K562 (cell line): ENCODE data around the gene LYSMD4. TPM values are rescaled to one million over a fixed set of nuclear protein-coding genes. Genes with fewer than 3 reads are reported as not detected.
"Not testable (repeated sequence)": the region's sequence is repeated elsewhere in the genome, so short reads cannot be mapped to it uniquely, and the experiment has no call there.

Source experiments
- ATAC-seq: fragments of 200-7000 bp; cut with Tn5 transposase; 3 replicates; pipeline ENCODE4 v1.9.1; 2020; ENCODE audit warnings: moderate library complexity
- BruUV-seq: library from RNA; stranded (reverse); fragments of 400-500 nt; replicated peaks from 2 replicates; lab custom pipeline; 2021; lab: Mats Ljungman, UMichigan
- CTCF ChIA-PET: fragments of 300-600 bp; formaldehyde crosslinking; extraction: SDS; loops from one replicate; lab custom pipeline; 2021; ENCODE audit warnings: low intra/inter-chr PET ratio; lab: Yijun Ruan, JAX
- POLR2A ChIA-PET: fragments of 300-600, 350-650 bp; sonication (Branson Sonifier 250); formaldehyde crosslinking; extraction: SDS; loops from one replicate; lab custom pipeline; 2021; ENCODE audit warnings: antibody characterized with exemption, inconsistent platforms; lab: Yijun Ruan, JAX
- DNase-seq, 4 experiments: peaks; one replicate each; pipeline versions ENCODE4 v3.0.0 to v3.0.0-alpha.2; 2011 to 2018; ENCODE audit warnings: low spot score in 3 of 4, mixed read lengths in 3 of 4; ENCODE audit errors: extremely low read depth in 1 of 4
- FAIRE-seq: peaks from 2 replicates; lab custom pipeline; 2011; peaks lifted over from hg19 to GRCh38; lab: Jason Lieb, UNC
- H2AFZ ChIP-seq: 2 replicates; pipeline ENCODE4 v1.6.0; 2011; ENCODE audit warnings: low read depth, low read length, control low read depth, inconsistent platforms
- H3K27ac ChIP-seq: fragments of 200-600 bp; 3 replicates; pipeline ENCODE4 v1.8.0; 2011; ENCODE audit warnings: low read depth, mild to moderate bottlenecking, control low read depth, inconsistent platforms, low read length, moderate library complexity, mixed read lengths; ENCODE audit errors: extremely low read depth
- H3K27me3 ChIP-seq, 2 experiments: fragments of 300-600 bp in 1 of 2; 2 replicates in 1 of 2; 3 replicates in 1 of 2; pipeline versions ENCODE4 v1.6.0 to v1.8.0; 2011; ENCODE audit warnings: inconsistent platforms in 2 of 2, low read length in 2 of 2, mild to moderate bottlenecking in 1 of 2, mixed read lengths in 1 of 2, moderate library complexity in 1 of 2; ENCODE audit not compliant: control insufficient read depth in 2 of 2, insufficient read depth in 2 of 2
- H3K36me3 ChIP-seq: fragments of 300-600 bp; 3 replicates; pipeline ENCODE4 v1.8.0; 2011; ENCODE audit warnings: mild to moderate bottlenecking, low read length, inconsistent platforms; ENCODE audit not compliant: control insufficient read depth, insufficient read depth
- H3K4me1 ChIP-seq, 2 experiments: fragments of 200-600 bp in 1 of 2; replicated peaks in 1 of 2; 2 replicates in 1 of 2; 3 replicates in 1 of 2; pipeline versions ENCODE4 v1.5.1 to v1.8.0; 2011; ENCODE audit warnings: inconsistent platforms in 2 of 2, low read length in 2 of 2, mild to moderate bottlenecking in 1 of 2, mixed read lengths in 1 of 2, moderate library complexity in 1 of 2; ENCODE audit not compliant: control insufficient read depth in 2 of 2, insufficient read depth in 2 of 2
- H3K4me2 ChIP-seq: 2 replicates; pipeline ENCODE4 v1.6.1; 2011; ENCODE audit warnings: low read length, control low read depth, inconsistent platforms, mixed read lengths; ENCODE audit not compliant: insufficient read depth
- H3K4me3 ChIP-seq: fragments of 200-600 bp; sonication (generic), shearing (Covaris generic); 2 replicates; pipeline ENCODE4 v1.5.1; 2016; ENCODE audit warnings: control low read depth, inconsistent platforms
- H3K79me2 ChIP-seq: fragments of 200-600 bp; 3 replicates; pipeline ENCODE4 v1.8.0; 2011; ENCODE audit warnings: low read length, inconsistent platforms; ENCODE audit not compliant: control insufficient read depth, insufficient read depth
- H3K9ac ChIP-seq, 2 experiments: 2 replicates each; pipeline versions ENCODE4 v1.6.0 to v1.6.1; 2011; ENCODE audit warnings: low read depth in 2 of 2, low read length in 2 of 2, control low read depth in 1 of 2, inconsistent platforms in 1 of 2, mild to moderate bottlenecking in 1 of 2, mixed read lengths in 1 of 2; ENCODE audit not compliant: insufficient read depth in 1 of 2
- H3K9me1 ChIP-seq: one replicate; pipeline ENCODE4 v1.6.0; 2011; ENCODE audit warnings: inconsistent platforms, mild to moderate bottlenecking, low read length, moderate library complexity; ENCODE audit not compliant: control insufficient read depth, insufficient read depth
- H3K9me3 ChIP-seq: replicated peaks from 2 replicates; pipeline ENCODE4 v1.5.1; 2011; ENCODE audit warnings: low read depth, low read length, inconsistent platforms; ENCODE audit not compliant: control insufficient read depth, insufficient read depth
- H4K20me1 ChIP-seq: replicated peaks from 2 replicates; pipeline ENCODE4 v1.6.1; 2011; ENCODE audit warnings: low read length, inconsistent platforms, mixed read lengths; ENCODE audit not compliant: control insufficient read depth, insufficient read depth
- JUND ChIP-seq, 2 experiments: IDR thresholded peaks; 2 replicates in 1 of 2; 3 replicates in 1 of 2; pipeline ENCODE4 v1.6.1; 2011; ENCODE audit warnings: borderline replicate concordance in 2 of 2, low read depth in 2 of 2, low read length in 2 of 2, improper control_type of control experiment in 1 of 2, missing biosample characterization in 1 of 2, missing genetic modification characterization in 1 of 2, missing genetic modification reagents in 1 of 2
- NRF1 ChIP-seq, 2 experiments: fragments of 450-650 bp; IDR thresholded peaks in 1 of 2; conservative IDR thresholded peaks in 1 of 2; 2 replicates each; pipeline ENCODE4 v1.6.1; 2014; ENCODE audit warnings: mild to moderate bottlenecking in 2 of 2
- POLR3A ChIP-seq: IDR thresholded peaks from 2 replicates; pipeline ENCODE4 v1.6.1; 2011; ENCODE audit warnings: borderline replicate concordance, mild to moderate bottlenecking, moderate library complexity; ENCODE audit not compliant: insufficient read length, insufficient read depth; ENCODE audit errors: extremely low read depth
- ZNF778 ChIP-seq: fragments of 450-650 bp; formaldehyde crosslinking; IDR thresholded peaks from 2 replicates; pipeline ENCODE4 v1.4.0; 2020; ENCODE audit warnings: mild to moderate bottlenecking, moderate library complexity
- WGBS: fragments of 100-300 bp; shearing (Covaris generic); methylation state at CpG from one replicate; pipeline ENCODE4 v1.1.6; 2016; ENCODE audit warnings: low coverage, mixed read lengths; ENCODE audit not compliant: insufficient coverage; ENCODE audit errors: missing lambda C conversion rate; 5-methylcytosine and 5-hydroxymethylcytosine counted together
- in situ Hi-C: fragments of 300-500 bp; cut with MboI; formaldehyde crosslinking; loops from 4 replicates; pipeline ENCODE4 v1.15.0; 2018; ENCODE audit warnings: inconsistent platforms, mixed read lengths
- intact Hi-C: fragments of 100-400 bp; cut with micrococcal nuclease; formaldehyde crosslinking; loops from 2 replicates; pipeline ENCODE4 v1.14.2; 2022
- polyA plus RNA-seq, 8 experiments: library from polyadenylated mRNA; depleted of rRNA in 4 of 8; stranded (reverse) in 5 of 8; unstranded in 3 of 8; fragments of >200 nt; fragmentation: Nextera tagmentation in 2 of 8; fragmentation: Illumina TruSeq in 1 of 8; extraction: Ambion mirVana in 2 of 8; extraction: Trizol in 1 of 8; gene quantifications; 2 replicates each; pipeline versions ENCODE4 v1.2.1 to v1.2.3, GENCODE V29; 2011 to 2014; ENCODE audit warnings: inconsistent platforms in 1 of 8, missing spikeins in 1 of 8
- total RNA-seq, 7 experiments: library from RNA; depleted of rRNA in 6 of 7; stranded (reverse); fragments of >200 nt in 6 of 7; fragmentation: Illumina TruSeq in 2 of 7; extraction: Trizol in 2 of 7; gene quantifications; 2 replicates each; pipeline versions ENCODE4 v1.2.1 to v1.2.3, GENCODE V29; 2011 to 2021; ENCODE audit warnings: low replicate concordance in 1 of 7
- TF ChIP-seq, protein P1 (sequence below): fragments of 250-450 bp; sonication (Bioruptor Pico); IDR thresholded peaks from 2 replicates; pipeline ENCODE4 v1.5.0; 2021; ENCODE audit warnings: mild to moderate bottlenecking, borderline replicate concordance
- TF ChIP-seq, protein P2 (sequence below): fragments of 450-650 bp; IDR thresholded peaks from 2 replicates; pipeline ENCODE4 v1.6.1; 2016; ENCODE audit warnings: low read depth, mild to moderate bottlenecking, moderate library complexity
- TF ChIP-seq, protein P3 (sequence below), 2 experiments: IDR thresholded peaks; 2 replicates each; pipeline ENCODE4 v1.6.1; 2011; ENCODE audit warnings: borderline replicate concordance in 1 of 2, control low read depth in 1 of 2, low read depth in 1 of 2, low read length in 1 of 2, mild to moderate bottlenecking in 1 of 2, mixed read lengths in 1 of 2, moderate library complexity in 1 of 2; ENCODE audit not compliant: insufficient read depth in 1 of 2, insufficient read length in 1 of 2, poor library complexity in 1 of 2, severe bottlenecking in 1 of 2; ENCODE audit errors: extremely low read depth in 1 of 2

Gene LYSMD4
- total and polyA plus RNA-seq, 9 of the 15 experiments (the other 6 are each of a cell fraction or from before 2014, with no cell fraction given) = 0.46 to 3.1 (median 2.0) TPM

DNA sequence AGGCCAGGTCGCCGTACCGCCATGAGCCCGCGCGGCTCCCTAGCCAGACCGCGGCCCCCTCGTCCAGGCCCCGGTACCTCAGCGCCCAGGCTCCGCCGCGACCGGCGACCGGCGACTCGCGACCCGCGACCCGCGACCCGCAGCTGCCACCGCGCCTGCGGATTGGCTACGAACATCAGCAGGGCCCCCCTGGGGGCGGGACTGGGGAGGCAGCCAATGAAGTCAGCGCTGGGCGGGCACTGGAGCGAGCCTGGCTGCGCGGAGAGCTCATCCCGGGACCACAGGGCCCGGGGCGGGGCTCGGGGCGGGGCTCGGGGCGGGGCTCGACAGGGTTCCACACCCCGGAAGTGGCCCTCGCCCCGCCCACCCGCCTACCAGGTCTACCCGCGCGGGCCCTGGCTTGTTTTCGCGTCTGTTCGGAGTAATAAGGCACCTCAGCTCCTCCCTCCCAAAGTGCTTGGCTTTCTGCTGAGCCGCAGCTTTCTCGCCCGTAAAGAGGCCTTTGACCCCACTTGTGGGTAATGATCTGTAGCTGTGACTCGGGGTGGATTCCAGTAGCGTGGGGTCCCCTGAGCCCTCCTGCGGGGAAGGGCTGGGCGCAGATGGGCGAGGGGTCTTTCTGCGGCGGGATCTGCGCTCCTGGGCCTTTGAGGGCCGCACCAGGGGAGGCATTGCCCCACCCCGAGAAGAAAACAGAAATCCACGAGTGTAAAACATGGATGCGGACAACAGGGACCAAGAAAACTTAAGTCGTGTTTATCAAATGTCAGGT is at the start of gene LYSMD4 (continued):
- TF ChIP-seq, protein P1, sequence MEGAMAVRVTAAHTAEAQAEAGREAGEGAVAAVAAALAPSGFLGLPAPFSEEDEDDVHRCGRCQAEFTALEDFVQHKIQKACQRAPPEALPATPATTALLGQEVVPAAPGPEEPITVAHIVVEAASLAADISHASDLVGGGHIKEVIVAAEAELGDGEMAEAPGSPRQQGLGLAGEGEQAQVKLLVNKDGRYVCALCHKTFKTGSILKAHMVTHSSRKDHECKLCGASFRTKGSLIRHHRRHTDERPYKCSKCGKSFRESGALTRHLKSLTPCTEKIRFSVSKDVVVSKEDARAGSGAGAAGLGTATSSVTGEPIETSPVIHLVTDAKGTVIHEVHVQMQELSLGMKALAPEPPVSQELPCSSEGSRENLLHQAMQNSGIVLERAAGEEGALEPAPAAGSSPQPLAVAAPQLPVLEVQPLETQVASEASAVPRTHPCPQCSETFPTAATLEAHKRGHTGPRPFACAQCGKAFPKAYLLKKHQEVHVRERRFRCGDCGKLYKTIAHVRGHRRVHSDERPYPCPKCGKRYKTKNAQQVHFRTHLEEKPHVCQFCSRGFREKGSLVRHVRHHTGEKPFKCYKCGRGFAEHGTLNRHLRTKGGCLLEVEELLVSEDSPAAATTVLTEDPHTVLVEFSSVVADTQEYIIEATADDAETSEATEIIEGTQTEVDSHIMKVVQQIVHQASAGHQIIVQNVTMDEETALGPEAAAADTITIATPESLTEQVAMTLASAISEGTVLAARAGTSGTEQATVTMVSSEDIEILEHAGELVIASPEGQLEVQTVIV = no peak
- TF ChIP-seq JUND (IDR thresholded peaks at IDR 0.05; ENCODE audit: borderline replicate concordance, low read depth, low read length) (no peak), JUND (tag; IDR thresholded peaks at IDR 0.05; ENCODE audit: borderline replicate concordance, low read depth, low read length) (no peak), POLR3A (no peak), NRF1 (conservative IDR thresholded peaks at IDR 0.05 in 1 of 2, IDR thresholded peaks at IDR 0.05 in 1 of 2) (peak; percentile 57 to 67; a peak in 3 of 4 replicates), ZNF778 (CRISPR knock-in tag) (no peak)
- TF ChIP-seq, protein P2, sequence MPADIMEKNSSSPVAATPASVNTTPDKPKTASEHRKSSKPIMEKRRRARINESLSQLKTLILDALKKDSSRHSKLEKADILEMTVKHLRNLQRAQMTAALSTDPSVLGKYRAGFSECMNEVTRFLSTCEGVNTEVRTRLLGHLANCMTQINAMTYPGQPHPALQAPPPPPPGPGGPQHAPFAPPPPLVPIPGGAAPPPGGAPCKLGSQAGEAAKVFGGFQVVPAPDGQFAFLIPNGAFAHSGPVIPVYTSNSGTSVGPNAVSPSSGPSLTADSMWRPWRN = no peak
- TF ChIP-seq, protein P3, sequence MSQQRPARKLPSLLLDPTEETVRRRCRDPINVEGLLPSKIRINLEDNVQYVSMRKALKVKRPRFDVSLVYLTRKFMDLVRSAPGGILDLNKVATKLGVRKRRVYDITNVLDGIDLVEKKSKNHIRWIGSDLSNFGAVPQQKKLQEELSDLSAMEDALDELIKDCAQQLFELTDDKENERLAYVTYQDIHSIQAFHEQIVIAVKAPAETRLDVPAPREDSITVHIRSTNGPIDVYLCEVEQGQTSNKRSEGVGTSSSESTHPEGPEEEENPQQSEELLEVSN (IDR thresholded peaks at IDR 0.05; ENCODE audit: borderline replicate concordance in 1 of 2, extremely low read depth in 1 of 2, insufficient read depth in 1 of 2, insufficient read length in 1 of 2, low read depth in 1 of 2, low read length in 1 of 2, poor library complexity in 1 of 2, severe bottlenecking in 1 of 2) = peak in 1 of 2 experiments; percentile 30

DNA sequence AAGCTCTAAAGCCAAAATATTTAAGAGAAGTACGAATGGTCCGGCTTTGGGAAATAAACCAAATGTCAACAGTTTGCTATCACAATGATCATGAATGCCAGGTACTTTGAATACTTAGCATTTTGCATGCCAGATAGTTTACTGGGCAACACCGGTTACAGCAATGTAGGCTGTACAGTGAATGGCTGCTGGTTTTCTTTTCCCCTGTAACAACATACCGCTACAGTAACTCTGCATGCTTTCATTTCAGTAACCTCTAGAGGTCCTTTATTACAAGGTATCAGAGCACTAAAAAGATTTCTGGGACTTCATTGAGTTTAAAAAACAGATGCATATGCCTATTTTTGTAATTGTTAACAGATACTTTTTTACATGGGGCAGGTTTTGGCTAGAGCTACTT is 48.8 kb upstream of the LYSMD4 start:
- FAIRE-seq, H3K79me2 ChIP-seq, H4K20me1 ChIP-seq, H2AFZ ChIP-seq, ATAC-seq, BruUV-seq, H3K27me3 ChIP-seq, H3K9me3 ChIP-seq, POLR2A ChIA-PET, in situ Hi-C loops, intact Hi-C loops, H3K36me3 ChIP-seq, DNase-seq, H3K9me1 ChIP-seq, H3K4me1 ChIP-seq, H3K4me3 ChIP-seq, CTCF ChIA-PET, H3K27ac ChIP-seq, H3K9ac ChIP-seq, H3K4me2 ChIP-seq: not testable (repeated sequence)
- WGBS = no CpG with 5 or more reads among the region's 4 CpGs
